GOT3 (cell line): ENCODE data around the gene IFITM10.

ENCODE experiments used
- DNase-seq: peaks from one replicate; lab custom pipeline; 2025; ENCODE audit warnings: mixed read lengths; lab: John Stamatoyannopoulos, UW

The IFITM10 gene

DNA sequence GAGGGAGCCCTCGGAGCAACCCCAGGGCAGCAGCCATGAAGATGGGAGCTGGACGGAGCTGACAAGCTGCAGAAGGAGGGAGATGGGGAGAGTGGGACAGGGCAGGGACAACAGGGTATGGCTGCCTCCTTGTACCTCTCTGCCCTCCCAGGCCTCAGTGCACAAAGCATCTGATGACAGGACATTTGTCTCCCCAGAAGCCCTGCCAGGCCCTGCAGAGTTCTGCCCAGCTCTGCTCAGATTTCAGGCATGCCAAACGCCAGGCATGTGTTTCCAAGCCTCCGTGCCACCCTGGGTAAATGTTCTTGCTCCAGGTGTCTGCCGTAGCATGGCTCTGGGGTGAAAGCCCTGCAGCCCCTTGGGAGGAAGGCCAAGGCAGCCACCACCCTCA, 1.1 kb upstream of the IFITM10 start:
- no peak for DNase-seq

DNA sequence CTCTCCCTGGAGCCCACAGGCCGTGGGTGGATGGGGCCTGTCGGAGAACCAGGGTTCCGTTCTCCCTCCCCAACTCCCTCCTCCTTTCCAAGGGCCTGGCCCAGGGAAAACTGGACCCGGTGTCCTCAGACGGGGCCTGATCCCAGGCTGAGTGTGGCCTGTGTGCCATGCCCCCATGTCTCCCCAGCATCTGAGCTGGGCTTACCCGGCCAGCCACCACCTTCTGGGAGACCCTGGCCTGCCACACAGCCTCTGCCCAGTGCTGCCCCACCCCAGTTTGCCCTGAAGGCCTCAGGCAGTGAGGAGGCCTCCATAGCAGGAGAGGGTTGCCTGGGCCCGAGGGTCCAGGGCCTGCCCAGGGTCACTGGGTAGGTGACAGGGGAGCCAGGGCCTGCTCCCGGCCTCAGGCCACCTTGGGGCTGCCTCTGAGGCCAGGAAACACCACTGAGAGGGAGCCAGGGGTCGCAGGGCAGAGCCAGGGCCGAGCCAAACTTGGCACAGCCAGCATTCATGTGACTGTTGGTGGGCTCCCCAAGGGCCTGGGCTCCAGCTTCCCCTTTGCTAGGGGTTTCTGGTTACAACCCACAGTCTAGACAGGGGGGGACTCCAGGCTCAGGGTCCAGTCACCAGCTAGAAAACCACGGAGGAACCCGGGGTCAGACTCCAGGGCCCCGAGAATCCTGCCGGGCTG, 590 bp upstream of the IFITM10 start:
- no peak for DNase-seq

DNA sequence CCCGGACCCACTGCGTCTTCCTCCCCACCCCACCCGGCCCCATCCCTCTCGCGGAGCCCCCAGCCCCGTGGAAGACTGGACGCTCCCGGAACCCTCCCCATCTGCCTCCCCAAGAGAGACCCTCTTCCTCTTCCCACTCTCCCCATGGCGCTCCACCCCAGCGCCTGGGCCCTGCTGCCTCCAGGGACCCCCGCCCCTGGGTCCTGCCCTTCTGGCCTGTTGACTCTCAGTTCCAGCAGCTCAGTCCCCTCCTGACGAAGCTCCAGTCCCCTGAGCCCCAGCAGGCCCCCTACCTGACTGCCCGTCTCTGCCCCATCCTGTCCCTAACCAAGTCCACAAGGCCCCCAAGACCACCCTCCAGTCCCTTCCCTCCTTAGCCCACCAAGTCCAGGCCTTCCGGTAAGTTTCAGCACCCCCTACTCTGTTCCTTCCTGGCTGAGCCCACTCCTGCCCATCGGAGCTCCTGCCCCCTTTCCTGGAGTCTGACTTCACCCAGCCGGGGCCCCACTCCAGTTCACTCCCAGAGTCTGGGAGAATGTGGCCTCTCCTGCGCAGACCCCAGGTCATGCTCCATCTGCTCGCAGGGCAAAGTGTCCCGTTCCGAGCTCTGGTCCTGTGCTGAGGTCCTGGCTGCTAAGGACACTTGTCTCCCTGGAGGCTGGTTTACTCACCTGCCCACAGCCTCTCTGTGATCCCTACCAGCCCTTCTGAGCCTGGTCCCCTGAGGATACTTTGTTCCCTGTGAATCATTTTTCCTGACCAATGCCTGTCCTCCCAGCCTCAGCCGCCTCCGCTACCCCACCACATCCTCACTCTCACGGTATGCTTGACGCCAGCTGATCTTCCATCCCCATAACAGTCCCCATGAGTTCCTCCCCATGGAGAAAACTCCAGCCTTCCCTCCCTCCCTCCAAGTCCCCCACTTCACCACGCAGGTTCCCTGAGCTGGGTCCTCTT, 722 bp downstream of the IFITM10 start:
- DNase-seq = no peak

DNA sequence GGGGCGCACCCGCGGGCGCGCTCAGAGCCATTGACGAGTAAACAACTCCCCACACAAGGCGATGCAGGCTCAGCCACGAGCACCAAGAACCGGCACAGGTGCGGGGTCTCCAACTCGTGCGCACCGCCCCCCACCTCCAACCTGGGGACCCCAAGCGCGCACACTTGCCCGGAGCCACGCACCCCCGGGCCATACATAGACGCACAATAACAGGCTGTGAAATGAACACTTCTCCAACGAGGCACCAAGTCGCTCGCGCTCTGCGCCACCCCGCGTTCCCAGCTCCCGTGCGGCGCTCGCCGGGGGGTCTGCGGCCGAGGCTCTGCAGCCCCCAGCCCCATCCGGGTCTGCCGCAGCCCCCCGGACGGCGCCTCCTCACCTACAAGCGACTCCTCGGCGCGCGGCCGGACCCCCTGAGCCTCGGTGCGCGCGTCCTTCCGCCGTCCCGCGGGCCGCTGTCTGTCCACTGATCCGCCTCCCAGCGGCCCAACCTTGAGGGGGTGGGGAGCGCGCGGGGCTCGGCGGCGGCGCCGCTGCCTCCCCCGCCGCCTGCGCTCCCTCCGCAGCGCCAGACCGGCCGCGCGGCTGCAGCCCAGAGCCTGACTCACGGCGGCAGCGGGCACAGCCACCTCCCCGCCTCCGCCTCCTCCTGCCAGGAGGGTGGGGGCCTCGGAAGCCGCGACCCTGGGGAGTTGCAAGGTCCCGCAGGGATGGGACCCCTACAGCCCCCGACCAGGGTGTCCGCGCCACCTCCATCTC, 1.6 kb downstream of the IFITM10 start:
- no peak for DNase-seq

DNA sequence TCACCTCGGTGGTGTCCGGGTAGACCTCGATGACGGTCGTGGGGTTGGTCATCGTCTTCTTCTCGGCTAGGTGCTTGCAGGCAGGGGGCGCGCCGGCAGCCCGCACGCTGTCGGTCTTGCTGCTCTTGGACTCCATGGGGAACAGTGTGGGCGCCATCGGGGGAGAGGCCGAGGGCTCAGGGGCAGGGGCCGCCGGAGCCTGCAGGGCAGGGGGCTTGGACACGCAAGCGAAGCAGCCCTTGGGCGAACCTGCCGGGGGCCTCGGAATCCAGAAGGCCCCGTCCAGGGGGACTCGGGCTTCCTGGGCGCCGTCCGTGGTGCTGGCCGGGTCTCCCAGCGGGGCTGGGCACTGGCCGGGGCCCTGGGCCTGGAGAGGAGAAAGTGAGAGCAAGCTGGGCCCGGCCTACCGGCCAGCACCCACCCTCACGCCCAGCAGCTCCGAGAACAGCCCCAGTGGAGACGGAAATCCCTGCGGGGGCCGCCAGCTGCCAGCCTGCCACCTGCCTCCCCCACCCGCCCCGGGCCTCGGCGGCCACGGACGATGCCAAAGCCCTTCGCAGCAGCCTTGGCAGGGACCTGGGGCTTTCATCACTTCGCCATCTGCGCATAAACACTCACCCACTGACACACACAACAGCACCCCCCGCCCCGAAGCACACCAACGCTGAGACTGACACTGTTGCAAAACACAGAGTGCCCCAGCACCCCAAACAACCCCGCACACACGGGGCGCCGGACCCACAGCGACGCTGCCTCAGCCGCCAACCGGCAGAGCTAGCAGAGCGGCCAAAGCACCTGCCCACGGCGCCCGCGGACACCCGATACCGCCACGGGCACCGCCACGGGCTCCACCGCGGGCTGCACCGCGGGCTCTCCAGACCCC, 2.4 kb downstream of the IFITM10 start:
- no peak for DNase-seq

DNA sequence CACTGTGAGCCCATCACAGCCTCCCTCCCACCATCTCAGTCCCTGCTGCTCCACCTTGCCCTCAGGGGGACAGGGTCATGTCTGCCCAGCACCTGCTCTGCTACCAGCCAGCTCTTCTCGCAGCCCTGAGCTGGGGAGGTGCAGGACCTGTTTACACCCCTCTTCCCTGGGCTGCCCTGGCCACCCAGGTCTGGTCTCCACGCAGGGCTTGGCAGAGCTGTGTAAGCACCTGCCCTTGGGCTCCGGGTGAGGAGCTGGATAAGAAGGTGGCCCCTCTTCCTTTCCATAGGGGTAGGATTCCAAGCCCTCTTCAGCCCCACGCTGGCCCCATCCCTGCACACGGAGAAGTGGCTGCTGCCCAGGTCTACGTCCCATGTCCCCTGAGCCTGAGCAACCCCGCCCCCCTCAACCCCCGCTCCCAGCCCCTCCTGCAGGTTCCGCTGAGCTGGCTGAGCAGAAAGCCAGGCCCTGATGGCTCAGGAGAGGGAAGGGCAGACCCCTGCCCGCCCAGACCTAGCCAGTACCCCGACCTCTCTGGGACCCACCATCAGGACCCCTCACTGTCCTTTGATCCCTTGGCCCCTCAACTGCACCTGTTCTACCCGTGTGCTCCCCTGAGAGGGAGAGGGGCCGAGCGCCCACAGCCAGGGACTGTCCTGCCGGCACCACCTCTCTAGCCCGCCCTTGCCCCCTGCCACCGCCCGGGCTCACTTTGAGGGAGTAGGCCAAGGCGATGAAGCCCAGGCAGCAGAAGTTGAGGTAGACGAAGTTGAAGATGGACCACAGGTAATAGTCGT, 3.2 kb downstream of the IFITM10 start:
- no peak for DNase-seq

DNA sequence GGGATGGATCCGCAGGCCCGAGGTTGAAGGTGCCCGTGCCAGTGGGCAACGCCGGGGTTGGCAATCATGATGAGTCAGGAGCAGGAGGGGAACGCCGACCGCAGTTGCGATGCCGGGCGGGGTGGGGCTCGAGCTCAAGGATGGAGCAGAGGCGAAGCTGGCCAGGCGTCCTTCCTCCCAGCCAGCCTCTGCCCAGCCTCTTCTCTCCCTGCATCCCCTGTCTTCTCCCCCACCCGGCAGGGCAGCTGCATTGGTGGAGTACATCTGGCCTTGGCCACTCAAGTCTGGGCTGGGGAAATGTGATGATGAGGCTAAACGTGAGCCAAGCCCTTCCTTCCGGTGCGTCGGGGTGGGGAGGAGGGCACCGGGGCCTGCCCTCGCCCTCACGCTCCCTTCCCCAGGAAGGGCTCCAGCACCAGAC, 3.9 kb downstream of the IFITM10 start:
- DNase-seq = no peak

DNA sequence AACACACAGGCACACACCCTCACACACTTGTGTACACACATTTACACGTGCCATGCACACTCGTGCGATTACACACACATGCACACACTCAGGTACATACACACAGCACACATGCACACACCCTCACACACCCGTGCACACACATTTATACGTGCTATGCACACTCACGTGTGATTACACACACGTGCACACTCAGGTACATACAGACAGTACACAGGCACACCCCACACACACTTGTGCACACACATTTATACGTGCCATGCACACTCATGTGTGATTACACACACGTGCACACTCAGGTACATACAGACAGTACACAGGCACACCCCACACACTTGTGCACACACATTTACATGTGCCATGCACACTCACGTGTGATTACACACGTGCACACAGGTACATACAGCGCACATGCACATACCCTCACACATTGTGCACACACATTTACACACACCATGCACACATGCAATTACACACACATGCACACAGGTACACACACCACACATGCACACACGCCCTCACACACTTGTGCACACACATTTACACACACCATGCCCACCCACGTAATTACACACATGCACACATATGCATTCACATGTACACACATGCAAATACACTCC, 4.6 kb downstream of the IFITM10 start:
- no peak for DNase-seq

DNA sequence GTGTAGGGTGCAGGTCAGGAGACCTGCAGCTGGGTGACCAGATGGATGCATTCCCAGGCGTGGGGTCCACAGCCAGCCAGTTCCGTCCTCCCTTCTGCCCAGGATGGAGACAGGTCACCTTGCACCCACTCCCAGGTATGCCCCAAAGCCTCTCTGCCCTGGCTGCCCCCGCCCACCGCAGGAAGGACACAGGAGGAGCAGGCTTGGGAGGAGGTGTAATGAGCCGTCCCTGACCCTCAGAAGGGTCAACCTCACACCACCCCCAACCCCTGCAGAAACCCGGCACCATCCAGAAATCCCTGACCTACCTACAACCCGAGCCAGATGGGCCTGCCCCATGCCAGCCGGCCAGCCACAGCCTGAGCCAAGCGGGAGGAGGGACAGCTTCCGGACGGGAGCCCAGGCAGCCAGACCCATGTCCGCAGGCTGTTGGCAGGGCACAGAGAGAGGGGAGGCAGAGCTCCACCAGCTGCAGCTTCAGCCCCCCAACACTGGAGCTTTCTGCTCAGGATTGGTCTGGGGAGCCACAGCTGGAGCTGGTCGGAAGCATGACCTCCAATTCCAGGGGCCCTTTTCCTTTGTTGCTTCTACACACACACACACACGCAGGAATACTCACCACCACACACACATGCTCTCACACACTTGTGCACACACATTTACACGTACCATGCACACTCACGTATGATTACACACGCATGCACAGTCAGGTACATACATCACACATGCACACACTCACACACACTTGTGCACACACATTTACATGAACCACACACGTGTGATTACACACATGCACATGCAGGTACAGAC, 5.3 kb downstream of the IFITM10 start:
- no peak for DNase-seq

DNA sequence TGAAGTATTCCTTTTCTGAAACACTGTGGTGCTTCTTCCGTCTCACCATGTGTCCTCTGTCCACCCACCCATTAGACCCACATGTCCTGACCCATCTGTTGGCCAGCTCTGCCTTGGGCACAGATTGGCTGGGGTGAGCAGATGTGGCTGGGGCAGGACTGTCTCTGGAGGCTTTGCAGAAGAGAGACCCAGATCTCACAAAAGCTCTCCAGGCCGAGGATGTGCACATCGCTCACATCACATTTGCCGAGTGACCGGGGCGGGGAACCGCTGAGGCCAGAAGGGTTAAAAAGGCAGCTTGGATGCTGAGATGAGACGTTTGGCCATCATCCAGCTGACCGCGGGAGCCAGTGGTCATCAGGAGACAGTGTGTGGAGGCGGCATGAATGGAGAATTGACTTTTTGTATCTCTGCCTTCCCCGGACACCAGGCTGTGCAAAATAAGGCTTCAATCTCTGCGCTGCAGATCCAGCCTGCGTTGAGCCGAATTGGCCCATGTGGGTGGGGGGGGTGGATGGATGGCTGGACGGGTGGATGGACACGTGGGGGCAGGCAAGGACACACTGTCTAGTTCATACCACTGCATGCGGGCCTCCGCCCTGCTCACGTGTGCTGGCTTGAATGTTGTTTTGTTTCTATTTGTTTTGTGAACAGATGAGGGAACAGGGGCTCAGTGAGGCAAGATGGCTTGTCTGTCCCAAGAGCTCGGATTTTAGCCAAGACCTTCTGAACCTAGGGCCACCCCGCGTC, 6.1 kb downstream of the IFITM10 start:
- DNase-seq = no peak

DNA sequence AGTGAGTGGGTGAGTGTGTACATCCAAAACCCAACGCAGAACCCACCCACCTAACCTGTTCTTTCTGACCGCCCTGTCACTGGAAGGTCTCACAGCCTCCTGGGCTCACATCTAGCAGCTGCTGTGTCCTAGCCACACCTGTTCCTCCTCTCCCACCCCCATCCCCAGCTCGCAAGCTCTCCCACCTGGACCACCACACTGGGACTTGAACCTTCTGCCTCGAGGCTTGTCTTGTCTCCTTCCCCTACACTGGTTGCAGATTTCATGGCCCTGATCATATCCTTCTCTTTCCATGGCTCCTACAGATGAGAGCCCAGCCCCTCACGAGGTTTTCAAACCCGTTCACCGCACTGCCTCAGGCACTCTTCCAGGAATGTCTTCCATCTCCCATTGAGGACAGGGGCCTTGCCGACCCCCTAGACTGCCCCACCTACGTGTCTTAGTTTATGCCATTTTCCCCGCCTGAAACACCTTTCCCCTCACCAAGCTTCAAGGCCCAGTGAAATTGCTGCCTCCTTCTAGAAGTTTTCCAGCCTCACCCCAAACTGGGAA, 6.7 kb downstream of the IFITM10 start:
- DNase-seq = no peak

DNA sequence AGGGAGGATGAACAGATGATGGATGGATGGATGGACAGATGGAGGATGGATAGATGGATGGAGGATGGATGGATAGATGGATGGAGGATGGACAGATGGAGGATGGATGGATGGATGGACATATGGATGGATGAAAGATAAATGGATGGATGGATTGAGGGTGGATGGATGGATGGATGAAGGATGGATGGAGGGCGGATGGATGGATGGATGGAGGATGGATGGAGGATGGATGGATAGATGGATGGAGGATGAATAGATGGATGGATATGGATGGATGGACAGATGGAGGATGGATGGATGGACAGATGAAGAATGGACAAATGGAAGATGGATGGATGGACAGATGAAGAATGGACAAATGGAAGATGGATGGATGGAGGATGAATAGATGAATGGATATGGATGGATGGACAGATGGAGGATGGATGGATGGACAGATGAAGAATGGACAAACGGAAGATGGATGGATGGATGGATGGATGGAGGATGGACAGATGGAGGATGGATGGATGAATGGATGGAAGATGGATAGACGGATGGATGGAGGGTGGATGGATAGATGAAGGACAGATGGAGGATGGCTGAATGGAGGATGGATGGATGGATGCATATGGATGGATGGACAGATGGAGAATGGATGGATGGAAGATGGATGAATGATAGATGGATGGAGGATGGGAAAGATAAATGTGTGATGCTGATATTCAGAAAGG, 7.4 kb downstream of the IFITM10 start:
- no peak for DNase-seq

DNA sequence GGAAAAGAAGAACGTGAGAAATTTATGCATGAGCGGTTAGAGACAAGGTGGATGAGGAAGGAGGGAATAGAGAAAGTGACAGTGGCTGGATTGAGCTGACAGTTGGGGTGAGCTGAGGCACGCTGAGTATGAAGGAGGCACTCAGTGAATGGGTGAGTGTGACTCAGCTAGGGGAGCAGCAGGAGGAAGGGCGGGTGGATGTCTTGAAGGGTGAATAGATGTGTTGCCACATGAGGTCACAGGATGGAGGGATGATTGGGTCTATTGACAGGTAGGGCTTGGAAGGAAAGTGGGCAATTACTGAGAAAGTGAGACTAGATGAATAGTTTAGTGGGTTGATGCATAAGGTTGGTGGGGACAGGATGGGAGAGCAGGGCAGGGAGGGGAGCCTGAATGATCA, 8.0 kb downstream of the IFITM10 start:
- DNase-seq = no peak

DNA sequence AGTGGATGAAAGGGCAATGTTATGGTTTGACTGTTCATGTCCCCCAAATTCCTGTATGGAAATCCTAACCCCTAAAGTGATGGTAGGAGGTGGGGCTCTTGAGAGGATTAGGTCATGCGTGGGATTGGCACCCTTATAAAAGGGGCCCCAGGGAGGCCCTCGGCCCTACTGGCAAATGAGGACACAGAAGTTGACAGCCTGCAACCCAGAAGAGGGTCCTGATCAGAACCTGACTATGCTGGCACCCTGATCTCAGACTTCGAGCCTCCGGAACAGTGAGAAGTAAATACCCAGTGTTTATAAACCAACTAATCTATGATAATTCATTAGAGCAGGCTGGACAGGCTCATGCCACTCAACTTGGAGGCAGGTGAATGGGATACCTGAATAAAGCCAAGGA, 8.7 kb downstream of the IFITM10 start:
- DNase-seq = no peak

DNA sequence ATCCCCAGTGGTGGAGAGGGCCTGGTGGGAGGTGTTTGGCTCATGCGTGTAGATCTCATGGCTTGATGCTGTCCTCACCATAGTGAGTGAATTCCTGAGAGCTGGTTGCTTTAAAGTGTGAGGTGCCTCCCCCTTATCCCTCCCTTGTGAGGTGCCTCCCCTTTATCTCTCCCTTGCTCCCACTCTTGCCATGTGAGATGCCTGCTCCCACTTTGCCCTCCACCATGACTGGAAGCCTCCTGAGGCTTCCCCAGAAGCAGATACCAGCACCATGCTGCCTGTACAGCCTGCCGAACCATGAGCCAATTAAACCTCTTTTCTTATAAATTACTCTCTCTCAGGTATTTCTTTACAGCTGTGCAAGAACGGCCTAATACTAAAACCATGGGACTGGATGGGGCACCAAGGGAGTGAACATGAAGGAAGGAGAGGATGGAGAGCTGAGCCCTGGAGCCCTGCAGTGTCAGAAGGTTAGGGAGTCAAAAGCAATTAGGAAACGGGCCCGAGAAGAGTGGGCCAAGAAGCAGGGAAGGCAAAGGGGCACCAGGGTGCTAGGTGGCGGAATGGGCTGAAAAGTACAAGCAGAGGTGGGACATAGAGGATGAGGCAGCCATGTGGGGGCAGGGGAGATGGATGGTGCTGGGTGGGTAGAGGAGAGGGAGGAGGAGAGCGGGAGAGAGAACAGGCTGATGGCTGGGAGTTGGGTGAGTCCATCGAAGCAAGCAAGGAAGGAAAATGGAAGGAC, 9.4 kb downstream of the IFITM10 start:
- DNase-seq = no peak

DNA sequence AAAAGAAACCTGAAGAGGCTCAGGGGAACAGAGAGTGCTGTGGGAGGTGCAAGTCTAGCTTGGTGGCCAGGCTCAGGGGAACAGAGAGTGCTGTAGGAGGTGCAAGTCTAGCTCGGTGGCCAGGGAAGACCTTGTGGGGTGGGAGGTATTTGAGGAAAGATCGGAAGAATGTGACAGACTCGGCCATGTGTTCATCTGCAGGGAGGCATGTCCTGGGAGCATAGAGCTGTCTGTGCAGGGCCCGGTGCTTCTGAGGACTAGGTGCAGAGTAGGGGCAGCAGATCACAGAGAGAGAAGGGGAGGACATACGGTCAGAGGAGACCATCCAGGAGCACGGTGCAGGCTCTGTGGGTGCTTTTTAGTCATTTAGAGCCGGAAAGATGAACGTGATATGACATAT, 10.8 kb downstream of the IFITM10 start:
- DNase-seq = no peak

DNA sequence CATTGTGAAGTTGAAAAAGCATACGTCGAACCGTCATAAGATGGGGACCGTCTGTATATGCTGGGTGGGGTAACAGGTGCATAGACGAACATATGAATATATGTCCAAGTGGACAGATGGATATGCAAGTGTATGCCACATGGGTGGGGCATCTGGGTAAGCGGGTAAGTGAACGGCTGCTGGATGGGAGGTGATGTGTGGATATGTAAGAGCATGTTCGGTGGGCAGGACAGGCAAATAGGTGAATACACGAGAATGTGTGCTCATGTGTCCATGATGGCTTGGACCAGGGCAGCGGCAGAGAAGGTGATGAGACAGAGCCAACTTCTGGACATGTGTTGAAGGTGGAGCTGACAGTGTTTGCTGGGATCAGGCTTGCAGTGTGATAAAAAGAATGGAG, 12.0 kb downstream of the IFITM10 start:
- no peak for DNase-seq
